Gastrocnemius medialis (tissue), 4 donors: ENCODE results near the gene ENDOV.

Source experiments
- CTCF ChIP-seq, 5 experiments: fragments of 450-650 bp in 3 of 5; fragments of 200-600 bp in 2 of 5; sonication (generic) in 2 of 5; IDR thresholded peaks in 4 of 5; conservative IDR thresholded peaks in 1 of 5; 1 replicate in 4 of 5; 2 replicates in 1 of 5; pipeline ENCODE4 v1.5.1; 2016 to 2019; ENCODE audit warnings: antibody characterized with exemption in 5 of 5, mild to moderate bottlenecking in 3 of 5, moderate library complexity in 3 of 5
- POLR2A ChIP-seq, 2 donors: fragments of 450-650 bp; IDR thresholded peaks; one replicate each; pipeline ENCODE4 v1.6.1; 2017; ENCODE audit warnings: antibody characterized with exemption in 2 of 2, mild to moderate bottlenecking in 2 of 2, moderate library complexity in 2 of 2

GRCh38 chr17:80414803-80415625, at the start of gene ENDOV:
- TF ChIP-seq POLR2A (IDR thresholded peaks at IDR 0.05): peak; percentile 58 to 62
- no peak for TF ChIP-seq CTCF (IDR thresholded peaks at IDR 0.05 in 4 of 5, conservative IDR thresholded peaks at IDR 0.05 in 1 of 5)
